ENCODE results near the gene GPATCH4. TPM values are rescaled to one million over a fixed set of nuclear protein-coding genes. Genes with fewer than 3 reads are reported as not detected.
"Not testable (repeated sequence)": the region's sequence is repeated elsewhere in the genome, so short reads cannot be mapped to it uniquely, and the experiment has no call there.

GPATCH4 gene
- total RNA-seq, 1 experiment from 2014 or later = 84.2 TPM

DNA sequence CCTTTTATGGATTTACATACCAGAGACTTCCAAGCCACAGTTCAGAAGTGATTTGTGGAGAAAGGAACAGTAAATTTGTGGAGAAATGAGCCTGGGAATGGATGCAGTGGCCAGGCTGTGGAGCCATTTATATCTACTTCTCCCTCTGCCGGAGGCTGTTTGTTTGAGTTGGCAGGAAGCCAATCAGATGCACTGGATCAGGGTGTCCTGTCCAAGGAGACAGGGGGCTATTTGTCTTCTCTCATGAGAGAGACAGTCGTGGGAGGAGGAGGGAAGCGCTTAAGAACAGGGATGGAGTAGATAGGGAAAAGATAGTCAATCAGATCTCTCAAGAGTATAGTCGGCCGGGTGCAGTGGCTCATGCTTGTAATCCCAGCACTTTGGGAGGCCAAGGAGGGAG lies 15.2 kb upstream of the GPATCH4 start:
- Histone ChIP-seq H3K36me3 (ENCODE audit: insufficient read depth, low read length, poor library complexity, severe bottlenecking) (no peaks in the 10 kb centered on the region), H3K27ac (ENCODE audit: low read depth, low read length, poor library complexity, severe bottlenecking) (no peak overlapping the region), H3K9me3 (ENCODE audit: low read depth, low read length, poor library complexity, severe bottlenecking) (no peaks in the 10 kb centered on the region), H3K4me1 (ENCODE audit: insufficient read depth, low read length, poor library complexity, severe bottlenecking) (peaks cover 4% of the 10 kb centered on the region), H3K27me3 (replicated peaks; ENCODE audit: insufficient read depth, low read depth, low read length, poor library complexity) (peaks cover 20% of the 10 kb centered on the region), H3K4me3 (ENCODE audit: low read depth, low read length, poor library complexity, severe bottlenecking) (no peak overlapping the region)
- POLR2A ChIA-PET (ENCODE audit: low non-redundant PET) = no interaction called here
- CTCF ChIA-PET = no interaction called here
- TF ChIP-seq EZH2 (IDR thresholded peaks at IDR 0.05; ENCODE audit: borderline replicate concordance, low read depth, low read length, poor library complexity, severe bottlenecking) = no peak
- TF ChIP-seq, protein P1, sequence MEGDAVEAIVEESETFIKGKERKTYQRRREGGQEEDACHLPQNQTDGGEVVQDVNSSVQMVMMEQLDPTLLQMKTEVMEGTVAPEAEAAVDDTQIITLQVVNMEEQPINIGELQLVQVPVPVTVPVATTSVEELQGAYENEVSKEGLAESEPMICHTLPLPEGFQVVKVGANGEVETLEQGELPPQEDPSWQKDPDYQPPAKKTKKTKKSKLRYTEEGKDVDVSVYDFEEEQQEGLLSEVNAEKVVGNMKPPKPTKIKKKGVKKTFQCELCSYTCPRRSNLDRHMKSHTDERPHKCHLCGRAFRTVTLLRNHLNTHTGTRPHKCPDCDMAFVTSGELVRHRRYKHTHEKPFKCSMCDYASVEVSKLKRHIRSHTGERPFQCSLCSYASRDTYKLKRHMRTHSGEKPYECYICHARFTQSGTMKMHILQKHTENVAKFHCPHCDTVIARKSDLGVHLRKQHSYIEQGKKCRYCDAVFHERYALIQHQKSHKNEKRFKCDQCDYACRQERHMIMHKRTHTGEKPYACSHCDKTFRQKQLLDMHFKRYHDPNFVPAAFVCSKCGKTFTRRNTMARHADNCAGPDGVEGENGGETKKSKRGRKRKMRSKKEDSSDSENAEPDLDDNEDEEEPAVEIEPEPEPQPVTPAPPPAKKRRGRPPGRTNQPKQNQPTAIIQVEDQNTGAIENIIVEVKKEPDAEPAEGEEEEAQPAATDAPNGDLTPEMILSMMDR (conservative IDR thresholded peaks at IDR 0.05; ENCODE audit: low read depth, low read length) = no peak
- DNase-seq (ENCODE audit: low spot score) = peak; percentile 58
- BruUV-seq (replicated peaks) = no TSS peak
- intact Hi-C loops (cut with micrococcal nuclease; ENCODE audit: unreplicated experiment) = no loop called here

DNA sequence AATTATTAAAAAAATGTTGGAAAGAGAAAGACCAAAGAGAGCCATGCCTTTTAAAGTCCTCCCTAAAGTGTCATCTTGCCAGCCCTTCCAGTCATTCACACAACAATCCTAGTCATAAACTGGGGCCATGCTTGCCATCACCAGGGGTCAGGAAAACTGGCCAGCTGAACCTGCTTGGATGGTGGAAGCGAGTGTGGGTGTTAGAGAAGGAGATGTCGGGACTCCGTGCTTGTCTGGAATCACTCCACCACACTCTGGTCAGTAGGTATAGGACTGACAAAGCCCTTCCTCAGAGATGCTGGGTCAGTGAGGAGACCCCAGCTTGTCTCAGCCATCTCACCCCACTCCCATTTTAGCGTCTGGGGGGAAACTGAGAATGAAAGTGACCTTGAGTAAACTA lies 14.7 kb upstream of the GPATCH4 start:
- Histone ChIP-seq H3K9me3 (ENCODE audit: low read depth, low read length, poor library complexity, severe bottlenecking) (no peaks in the 10 kb centered on the region), H3K4me1 (ENCODE audit: insufficient read depth, low read length, poor library complexity, severe bottlenecking) (peaks cover 4% of the 10 kb centered on the region), H3K27ac (ENCODE audit: low read depth, low read length, poor library complexity, severe bottlenecking) (no peak overlapping the region), H3K36me3 (ENCODE audit: insufficient read depth, low read length, poor library complexity, severe bottlenecking) (no peaks in the 10 kb centered on the region), H3K27me3 (replicated peaks; ENCODE audit: insufficient read depth, low read depth, low read length, poor library complexity) (peaks cover 15% of the 10 kb centered on the region), H3K4me3 (ENCODE audit: low read depth, low read length, poor library complexity, severe bottlenecking) (no peak overlapping the region)
- intact Hi-C loops (cut with micrococcal nuclease; ENCODE audit: unreplicated experiment) = no loop called here
- TF ChIP-seq, protein P1 (conservative IDR thresholded peaks at IDR 0.05; ENCODE audit: low read depth, low read length) = no peak
- TF ChIP-seq EZH2 (IDR thresholded peaks at IDR 0.05; ENCODE audit: borderline replicate concordance, low read depth, low read length, poor library complexity, severe bottlenecking) = no peak
- ChIA-PET POLR2A (ENCODE audit: low non-redundant PET) (no interaction called here), CTCF (no interaction called here)
- no peak for DNase-seq (ENCODE audit: low spot score)
- BruUV-seq (replicated peaks) = no TSS peak

DNA sequence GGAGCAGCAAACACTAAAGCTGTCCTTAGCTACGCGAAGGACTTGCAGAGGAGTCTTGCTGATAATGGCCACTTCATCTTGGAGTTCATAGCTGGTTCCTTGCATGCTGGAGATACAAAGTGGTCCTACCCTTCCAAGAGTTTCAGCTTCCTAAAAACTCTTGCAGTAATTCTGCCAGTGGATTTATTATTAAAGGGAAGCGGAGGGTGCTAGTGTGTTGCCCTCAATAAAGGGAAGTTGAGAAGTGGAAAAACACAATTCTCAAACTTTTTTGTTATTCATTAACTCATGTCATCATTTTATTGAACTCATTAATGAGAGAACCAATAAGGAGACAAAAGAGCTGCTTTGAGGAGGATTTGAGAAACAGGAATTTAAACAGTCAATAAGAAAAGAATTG lies 11.4 kb upstream of the GPATCH4 start:
- ChIA-PET POLR2A (ENCODE audit: low non-redundant PET) (no interaction called here), CTCF (interaction anchor here (0.6 to 1.2 kb wide), 3 partner anchors 9 to 11 kb away, joined by 3 to 4 read pairs (median 4); no protein-coding TSS in a partner anchor)
- no peaks in the 10 kb centered on the region for H3K9me3 ChIP-seq (ENCODE audit: low read depth, low read length, poor library complexity, severe bottlenecking)
- no peaks in the 10 kb centered on the region for H3K27me3 ChIP-seq (replicated peaks; ENCODE audit: insufficient read depth, low read depth, low read length, poor library complexity)
- BruUV-seq (replicated peaks) = no TSS peak
- no peak for DNase-seq (ENCODE audit: low spot score)
- peaks cover 4% of the 10 kb centered on the region for H3K4me1 ChIP-seq (ENCODE audit: insufficient read depth, low read length, poor library complexity, severe bottlenecking)
- H3K27ac ChIP-seq (ENCODE audit: low read depth, low read length, poor library complexity, severe bottlenecking) = no peak overlapping the region
- intact Hi-C loops (cut with micrococcal nuclease; ENCODE audit: unreplicated experiment) = no loop called here
- TF ChIP-seq EZH2 (IDR thresholded peaks at IDR 0.05; ENCODE audit: borderline replicate concordance, low read depth, low read length, poor library complexity, severe bottlenecking) = no peak
- TF ChIP-seq, protein P1 (conservative IDR thresholded peaks at IDR 0.05; ENCODE audit: low read depth, low read length) = no peak
- H3K36me3 ChIP-seq (ENCODE audit: insufficient read depth, low read length, poor library complexity, severe bottlenecking) = no peaks in the 10 kb centered on the region
- no peak overlapping the region for H3K4me3 ChIP-seq (ENCODE audit: low read depth, low read length, poor library complexity, severe bottlenecking)

DNA sequence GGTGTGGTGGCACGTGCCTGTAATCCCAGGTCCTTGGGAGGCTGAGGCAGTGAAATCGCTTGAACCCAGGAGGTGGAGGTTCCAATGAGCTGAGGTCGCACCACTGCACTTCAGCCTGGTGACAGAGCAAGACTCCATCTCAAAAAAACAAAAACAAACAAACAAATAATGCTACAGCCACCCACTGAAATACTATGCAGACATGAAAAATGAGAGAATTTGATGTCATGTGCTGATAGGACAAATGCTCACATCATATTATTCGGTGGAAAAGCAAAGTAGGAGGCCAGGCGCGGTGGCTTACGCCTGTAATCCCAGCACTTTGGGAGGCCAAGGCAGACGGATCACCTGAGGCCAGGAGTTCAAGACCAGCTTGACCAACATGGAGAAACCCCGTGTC lies 8.8 kb upstream of the GPATCH4 start:
- intact Hi-C loops (cut with micrococcal nuclease; ENCODE audit: unreplicated experiment); H3K4me1 ChIP-seq (ENCODE audit: insufficient read depth, low read length, poor library complexity, severe bottlenecking); DNase-seq (ENCODE audit: low spot score); H3K9me3 ChIP-seq (ENCODE audit: low read depth, low read length, poor library complexity, severe bottlenecking); CTCF ChIA-PET; BruUV-seq (replicated peaks); POLR2A ChIA-PET (ENCODE audit: low non-redundant PET); H3K4me3 ChIP-seq (ENCODE audit: low read depth, low read length, poor library complexity, severe bottlenecking); H3K36me3 ChIP-seq (ENCODE audit: insufficient read depth, low read length, poor library complexity, severe bottlenecking); H3K27me3 ChIP-seq (replicated peaks; ENCODE audit: insufficient read depth, low read depth, low read length, poor library complexity); H3K27ac ChIP-seq (ENCODE audit: low read depth, low read length, poor library complexity, severe bottlenecking): not testable (repeated sequence)

Data from A673 (cell line).